H1 (cell line): ENCODE data around the gene PLXNA4. TPM values are rescaled to one million over a fixed set of nuclear protein-coding genes. Genes with fewer than 3 reads are reported as not detected.

ENCODE experiments used
- CHD7 ChIP-seq: fragments of 300-600 bp; sonication (generic); IDR thresholded peaks from 2 replicates; pipeline ENCODE4 v1.7.1; 2012; ENCODE audit warnings: low read length, moderate library complexity, mild to moderate bottlenecking, inconsistent platforms; ENCODE audit not compliant: insufficient replicate concordance
- CREB1 ChIP-seq: IDR thresholded peaks from 2 replicates; pipeline ENCODE4 v1.6.1; 2012; ENCODE audit warnings: inconsistent platforms
- CTCF ChIP-seq, 3 experiments: IDR thresholded peaks; 1 replicate in 2 of 3; 2 replicates in 1 of 3; pipeline versions ENCODE4 v1.5.1 to v1.6.1; 2011; ENCODE audit warnings: low read length in 3 of 3, mild to moderate bottlenecking in 3 of 3, inconsistent platforms in 2 of 3, low read depth in 1 of 3, moderate library complexity in 1 of 3; ENCODE audit not compliant: insufficient read depth in 1 of 3; ENCODE audit errors: control extremely low read depth in 1 of 3
- HDAC2 ChIP-seq, 2 experiments: fragments of 300-600 bp in 1 of 2; sonication (generic) in 1 of 2; IDR thresholded peaks; 2 replicates each; pipeline ENCODE4 v1.6.1; 2011 to 2012; ENCODE audit warnings: low read depth in 2 of 2, low read length in 2 of 2, mild to moderate bottlenecking in 2 of 2, moderate library complexity in 2 of 2, borderline replicate concordance in 1 of 2, inconsistent platforms in 1 of 2
- KDM1A ChIP-seq: fragments of 200-600, 300-600 bp; sonication (generic); IDR thresholded peaks from 2 replicates; pipeline ENCODE4 v1.7.1; 2016; ENCODE audit warnings: mild to moderate bottlenecking, low read length, borderline replicate concordance
- RFX5 ChIP-seq: IDR thresholded peaks from 2 replicates; pipeline ENCODE4 v1.6.1; 2011; ENCODE audit warnings: low read depth, low read length, improper control_type of control experiment, borderline replicate concordance
- SP2 ChIP-seq: IDR thresholded peaks from 2 replicates; pipeline ENCODE4 v1.6.1; 2012; ENCODE audit warnings: mild to moderate bottlenecking, low read length, inconsistent platforms
- TBP ChIP-seq: IDR thresholded peaks from 2 replicates; pipeline ENCODE4 v1.6.1; 2011; ENCODE audit warnings: low read depth, low read length, improper control_type of control experiment
- polyA plus RNA-seq, 7 experiments: library from polyadenylated mRNA; depleted of rRNA in 3 of 7; stranded (reverse) in 5 of 7; unstranded in 2 of 7; fragments of >200 nt in 5 of 7; fragments of 200-250 nt in 2 of 7; gene quantifications; 1 replicate in 5 of 7; 2 replicates in 1 of 7; 4 replicates in 1 of 7; pipeline versions ENCODE4 v1.2.1 to v1.2.3, GENCODE V29; 2011 to 2013; ENCODE audit warnings: missing spikeins in 2 of 7, mixed read lengths in 2 of 7
- total RNA-seq: library from RNA; stranded (reverse); fragmentation: NEBNext Ultra II Directional; extraction: Animal tissue kit (Norgen Biotek cat#: 25700); gene quantifications from 2 replicates; pipeline ENCODE4 v1.2.1, GENCODE V29; 2021

The PLXNA4 gene
- total and polyA plus RNA-seq, 2 of the 8 experiments (the other 6 are each of a cell fraction or from before 2014, with no cell fraction given): 0.76 to 0.79 TPM

GRCh38 chr7:132114411-132114810, 461.9 kb downstream of the PLXNA4 start (continued):
- no peak for TF ChIP-seq CHD7
- TF ChIP-seq SP2: no peak
- no peak for TF ChIP-seq CTCF (IDR thresholded peaks at IDR 0.05; ENCODE audit: control extremely low read depth in 1 of 3, insufficient read depth in 1 of 3, low read depth in 1 of 3, low read length in 3 of 3)
- no peak for TF ChIP-seq KDM1A
- no peak for TF ChIP-seq RFX5
- no peak for TF ChIP-seq CREB1
- no peak for TF ChIP-seq TBP
- no peak for TF ChIP-seq HDAC2 (IDR thresholded peaks at IDR 0.05; ENCODE audit: borderline replicate concordance in 1 of 2, low read depth in 2 of 2, low read length in 2 of 2)
